ENCODE measurements around the gene MEGF11.

- TF ChIP-seq CTCF (IDR thresholded peaks at IDR 0.05) (no peak), EZH2phosphoT487 (IDR thresholded peaks at IDR 0.05) (no peak)
Measured at GRCh38 chr15:65951007-65951406, 302.5 kb downstream of the MEGF11 start.

Measured in neural progenitor cell (in vitro differentiated cells).